ENCODE data around the gene FST.
A peak's percentile ranks its signal among the peaks of the same experiment; 100 is the strongest.

Gene FST

GRCh38 chr5:53475320-53475719, 5.1 kb upstream of the FST start:
- DNase-seq = no peak

DNA sequence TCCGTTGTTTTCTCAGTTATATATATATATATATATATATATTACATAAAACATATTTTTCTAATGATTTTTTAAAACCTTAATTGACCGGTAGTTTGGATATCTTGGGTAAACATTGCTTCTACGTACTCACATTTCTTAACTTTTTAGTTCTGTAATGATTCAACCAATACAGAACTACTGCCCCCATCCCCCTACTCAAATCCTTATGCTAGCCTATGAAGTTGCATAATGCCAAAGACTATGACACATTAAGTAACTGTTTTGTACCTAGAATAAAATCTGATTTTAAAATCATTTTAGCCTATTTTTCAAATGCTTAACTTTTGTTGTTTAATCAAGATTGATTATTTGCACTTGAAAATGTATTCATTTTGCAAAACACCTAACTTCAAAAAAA, 4.4 kb upstream of the FST start:
- DNase-seq = no peak

DNA sequence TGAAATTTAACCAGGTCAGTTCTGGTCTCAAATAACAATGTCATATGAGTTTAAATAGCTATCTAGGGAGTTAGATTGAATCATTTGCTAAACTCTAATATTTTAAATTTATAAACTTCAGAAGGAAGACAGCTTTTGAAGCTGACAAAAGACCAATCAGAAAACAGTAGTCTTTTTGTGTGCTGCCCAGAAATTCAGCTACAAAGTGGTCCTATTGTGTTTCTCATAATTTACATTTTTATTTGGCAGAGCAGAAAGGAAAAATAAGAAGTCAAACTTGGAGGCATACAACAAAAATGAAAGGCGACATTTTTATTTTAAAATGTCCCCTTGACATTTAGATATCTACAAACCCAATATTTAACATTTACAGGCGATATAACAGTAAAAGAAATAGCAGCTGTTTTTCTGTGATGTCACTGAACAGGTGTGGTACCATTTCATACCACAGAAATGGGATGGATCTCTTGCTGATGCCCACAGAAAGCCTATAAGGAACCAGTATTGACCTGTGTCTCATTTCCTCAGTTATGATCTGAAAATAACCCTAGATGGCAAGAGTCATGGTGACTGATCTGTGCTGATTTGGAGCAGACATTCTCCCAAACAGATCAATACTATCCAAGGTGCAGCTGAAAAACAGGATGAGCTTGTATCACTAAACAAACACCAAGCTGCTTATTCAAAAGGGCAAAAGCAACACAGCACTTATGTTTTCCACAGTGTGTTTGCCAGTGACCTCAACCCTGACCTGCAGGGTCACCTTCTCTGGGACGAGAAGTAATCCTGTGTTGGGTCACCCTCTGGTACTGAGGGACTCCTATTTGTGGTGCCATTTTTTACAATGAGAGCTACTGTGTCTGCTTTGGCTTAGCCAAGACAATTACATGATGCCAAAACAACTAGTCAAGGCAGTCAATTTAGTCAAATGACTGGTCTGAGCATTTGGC, 3.6 kb upstream of the FST start:
- DNase-seq = no peak

DNA sequence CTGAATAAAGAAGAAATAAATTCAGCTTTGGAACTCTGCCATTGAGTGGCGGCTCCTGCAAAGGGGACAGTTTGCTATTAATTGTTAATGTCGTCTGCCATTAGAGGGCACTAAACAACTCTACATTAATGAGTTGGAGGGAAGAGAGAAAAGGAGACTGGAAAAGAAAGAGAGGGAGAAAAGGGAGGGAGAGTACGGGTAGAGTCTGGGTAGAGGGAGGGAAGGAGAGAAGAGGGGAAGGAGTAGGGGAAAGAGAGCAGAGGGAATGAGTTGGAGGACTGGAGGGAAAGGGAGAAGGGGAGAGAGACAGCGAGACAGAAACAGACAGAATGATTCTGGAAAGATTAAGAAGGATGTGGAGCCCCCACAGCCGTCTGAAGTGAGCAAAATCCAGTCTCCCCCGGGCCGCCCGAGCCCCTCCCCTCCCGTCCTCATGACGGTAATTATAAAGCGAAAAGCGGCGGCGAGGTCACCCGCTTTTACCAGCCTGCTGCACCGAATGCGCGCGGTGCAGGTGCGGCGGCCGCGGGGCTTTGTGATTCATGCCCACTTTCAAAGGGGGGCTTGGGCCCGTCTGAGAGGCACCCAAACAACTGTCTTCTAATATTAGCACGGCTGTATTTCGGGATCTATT, 1.9 kb upstream of the FST start:
- DNase-seq = no peak

- no peak for DNase-seq
Measured at GRCh38 chr5:53479045-53479589, 1.3 kb upstream of the FST start.

DNA sequence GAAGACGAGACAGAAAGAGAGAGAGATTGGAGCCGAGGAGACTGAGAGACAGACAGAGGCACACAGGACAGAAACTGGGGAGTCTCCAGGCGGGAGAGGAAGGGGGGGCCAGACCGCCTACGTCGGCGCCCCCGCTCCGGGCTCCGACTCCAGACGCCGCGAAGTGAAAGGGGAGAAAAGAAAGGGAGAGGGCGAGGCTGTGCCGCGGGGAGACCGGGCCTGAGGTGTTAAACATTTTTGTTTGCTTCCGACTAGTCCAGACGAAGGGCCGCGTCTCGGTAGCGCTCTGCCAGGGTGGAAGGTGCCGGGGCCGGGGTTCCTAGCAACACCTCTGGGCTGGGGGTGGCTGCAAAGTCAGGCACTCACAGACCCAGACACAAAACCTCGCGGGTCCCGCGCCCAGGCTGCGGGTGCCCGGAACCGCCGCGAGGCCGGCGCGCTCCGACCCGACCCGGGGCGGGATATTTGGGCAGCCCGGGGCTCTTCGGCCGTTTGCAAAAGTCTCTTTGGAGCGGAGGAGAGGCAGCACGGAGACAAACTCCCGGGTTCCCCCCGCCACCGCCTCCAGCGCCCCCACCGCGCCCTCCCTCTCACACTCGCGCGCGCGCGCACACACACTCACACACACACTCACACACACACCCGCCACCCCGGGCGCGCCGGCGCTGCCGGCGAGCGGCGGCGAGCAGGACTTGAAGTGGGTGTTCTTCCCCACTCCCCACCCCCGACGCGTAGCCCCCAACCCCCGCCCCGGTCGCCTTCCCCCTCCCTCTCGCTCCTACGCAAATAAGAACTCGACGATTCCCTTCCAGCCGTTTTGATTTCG, 626 bp upstream of the FST start:
- DNase-seq = no peak

DNA sequence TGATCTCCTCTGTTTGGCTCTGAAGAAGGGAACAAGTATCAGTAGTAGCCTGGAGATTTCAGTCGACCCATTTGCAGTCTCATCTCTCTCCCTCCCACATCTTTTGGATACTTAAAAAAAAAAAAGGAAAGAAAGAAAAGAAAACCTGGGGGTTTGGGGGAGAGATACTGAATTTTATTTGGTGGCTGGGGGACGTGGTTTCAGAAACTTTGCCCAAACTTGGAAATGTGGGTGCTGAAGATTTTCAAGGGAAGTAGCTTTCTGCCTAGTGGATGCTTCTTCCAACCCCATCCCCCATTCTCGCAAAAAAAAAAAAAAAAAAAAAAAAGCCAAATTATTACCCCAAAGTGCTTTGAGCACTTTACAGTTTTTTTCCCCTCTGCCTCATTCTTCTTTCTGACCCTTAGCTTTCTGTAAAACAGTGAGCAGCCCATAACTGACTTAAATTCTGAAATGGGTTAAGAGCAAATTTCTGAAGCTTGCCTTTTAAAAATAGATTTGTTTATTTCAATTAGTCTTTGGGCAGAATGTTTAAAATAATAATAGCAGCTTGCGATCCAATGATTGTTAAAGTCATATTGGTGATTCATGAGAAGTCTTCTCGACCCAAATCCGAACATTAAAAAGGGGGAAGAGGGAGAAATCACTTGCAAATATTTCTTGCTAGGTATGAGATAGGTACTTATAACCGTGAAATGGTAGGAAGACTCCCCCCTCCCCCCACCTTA, 894 bp downstream of the FST start:
- no peak for DNase-seq

- DNase-seq = peak; percentile 34
Measured at GRCh38 chr5:53481887-53482716, 1.7 kb downstream of the FST start.

GRCh38 chr5:53482717-53483638, 2.5 kb downstream of the FST start:
- no peak for DNase-seq

DNA sequence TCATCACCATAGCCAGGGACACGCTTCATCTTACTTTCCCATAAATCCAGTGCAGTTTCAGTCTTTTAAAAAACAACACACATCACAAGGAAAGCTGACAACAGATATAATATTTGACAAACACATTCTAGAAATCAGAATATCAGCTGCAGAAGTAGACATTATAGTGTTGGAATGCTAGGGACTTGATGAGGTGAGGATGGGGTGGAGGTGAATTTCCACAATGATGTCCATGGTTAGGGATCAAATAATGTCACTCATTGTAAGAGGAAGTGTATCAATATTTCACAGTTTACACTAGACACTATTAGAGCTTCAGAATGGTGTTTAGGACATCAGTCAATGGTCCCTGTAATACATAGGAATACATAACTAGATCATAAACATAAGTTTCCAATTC, 7.0 kb downstream of the FST start:
- DNase-seq = no peak

GRCh38 chr5:53488195-53488722, 7.8 kb downstream of the FST start:
- no peak for DNase-seq

- DNase-seq = no peak
Measured at GRCh38 chr5:53490747-53491146, 10.3 kb downstream of the FST start.

- no peak for DNase-seq
Measured at GRCh38 chr5:53501054-53501453, 20.6 kb downstream of the FST start.

GRCh38 chr5:53503562-53504218, 23.3 kb downstream of the FST start:
- DNase-seq = no peak

DNA sequence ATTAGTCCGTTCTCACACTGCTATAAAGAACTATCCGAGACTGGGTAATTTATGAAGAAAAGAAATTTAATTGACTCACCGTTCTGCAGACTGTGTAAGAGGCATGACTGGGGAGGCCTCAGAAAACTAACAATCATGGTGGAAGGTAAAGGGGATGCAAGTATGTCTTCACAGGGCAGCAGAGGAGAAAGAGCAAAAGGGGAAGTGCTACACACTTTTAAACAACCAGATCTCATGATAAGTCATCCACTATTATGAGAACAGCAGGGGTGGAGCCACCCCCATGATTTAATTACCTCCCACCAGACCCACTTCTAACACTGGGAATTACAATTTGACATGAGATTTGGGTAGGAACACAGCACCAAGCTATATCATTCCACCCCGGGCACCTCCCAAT, 26.6 kb downstream of the FST start:
- DNase-seq = no peak

DNA sequence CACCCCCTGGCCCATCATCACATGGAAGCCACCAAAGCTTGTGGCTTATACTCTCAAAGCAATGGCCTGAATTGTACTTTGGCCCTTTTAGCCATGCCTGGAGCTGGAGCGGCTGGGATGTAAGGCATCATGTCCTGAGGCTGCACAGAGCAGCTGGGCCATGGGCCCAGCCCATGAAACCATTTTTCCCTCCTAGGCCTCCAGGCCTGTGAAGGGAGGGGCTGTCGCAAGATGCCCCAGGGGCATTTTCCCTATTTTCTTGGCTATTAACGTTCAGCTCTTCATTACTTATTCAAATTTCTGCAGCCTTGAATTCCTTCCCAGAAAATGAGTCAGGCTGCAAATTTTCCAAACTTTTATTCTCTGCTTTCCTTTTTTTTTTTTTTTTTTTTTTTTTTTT, 27.7 kb downstream of the FST start:
- DNase-seq = no peak

DNA sequence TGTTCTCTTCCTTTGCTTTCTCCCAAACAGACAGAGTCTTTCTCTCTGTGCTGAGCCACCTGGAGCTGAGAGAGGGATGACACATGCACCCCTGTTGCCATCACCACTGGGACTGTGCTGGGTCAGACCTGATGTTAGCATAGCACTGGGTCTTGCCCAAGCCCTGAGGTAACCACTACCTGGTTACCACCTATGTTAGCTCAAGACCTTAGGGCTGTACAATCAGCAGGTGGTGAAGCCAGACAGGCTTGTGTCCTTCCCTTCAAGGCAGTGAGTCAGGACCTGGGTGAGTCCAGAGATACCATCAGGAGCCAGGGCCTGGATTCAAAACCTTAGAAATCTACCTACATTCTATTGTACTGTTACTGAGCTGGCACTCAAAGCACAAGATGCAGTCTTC, 32.1 kb downstream of the FST start:
- no peak for DNase-seq

- no peak for DNase-seq
Measured at GRCh38 chr5:53515988-53516387, 35.6 kb downstream of the FST start.

DNA sequence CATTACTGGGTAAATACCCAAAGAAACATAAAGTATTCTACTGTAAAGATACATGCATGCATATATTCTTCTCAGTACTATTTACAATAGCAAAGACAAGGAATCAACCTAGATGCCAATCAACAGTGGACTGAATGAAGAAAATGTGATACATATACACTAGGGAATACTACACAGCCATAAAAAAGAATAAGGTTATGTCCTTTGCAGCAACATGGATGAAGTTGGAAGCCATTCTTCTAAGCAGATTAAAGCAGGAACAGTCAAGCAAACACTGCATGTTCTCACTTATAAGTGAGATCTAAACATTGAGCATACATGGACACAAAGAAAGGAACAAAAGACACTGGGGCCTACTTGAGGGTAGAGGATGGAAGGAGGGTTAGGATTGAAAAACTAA, 40.4 kb downstream of the FST start:
- no peak for DNase-seq

Measured in GF-D8 (cell line).